AG04449 (cell line): Measurements from ENCODE around the gene EFTUD2.

Source experiments
- CTCF ChIA-PET: fragments of 350-600 bp; formaldehyde crosslinking; extraction: SDS; loops from one replicate; lab custom pipeline; 2021; ENCODE audit warnings: antibody characterized with exemption; lab: Yijun Ruan, JAX
- POLR2A ChIA-PET: fragments of 400-600, 350-600 bp; formaldehyde crosslinking; extraction: SDS; loops from one replicate; lab custom pipeline; 2020; ENCODE audit warnings: antibody characterized with exemption, inconsistent platforms; lab: Yijun Ruan, JAX
- DNase-seq: peaks from one replicate; pipeline ENCODE4 v3.0.0-alpha.2; 2010; ENCODE audit warnings: low read depth, low spot score
- H3K4me3 ChIP-seq: 2 replicates; pipeline ENCODE4 v1.5.1; 2011; ENCODE audit warnings: low read depth, mild to moderate bottlenecking, control low read depth, low read length
- TF ChIP-seq, protein P1 (sequence below): IDR thresholded peaks from one replicate; pipeline ENCODE4 v1.5.1; 2011; ENCODE audit warnings: mild to moderate bottlenecking, moderate library complexity, low read length, control low read depth, inconsistent platforms; ENCODE audit not compliant: insufficient read depth; ENCODE audit errors: missing control alignments

EFTUD2 gene

DNA sequence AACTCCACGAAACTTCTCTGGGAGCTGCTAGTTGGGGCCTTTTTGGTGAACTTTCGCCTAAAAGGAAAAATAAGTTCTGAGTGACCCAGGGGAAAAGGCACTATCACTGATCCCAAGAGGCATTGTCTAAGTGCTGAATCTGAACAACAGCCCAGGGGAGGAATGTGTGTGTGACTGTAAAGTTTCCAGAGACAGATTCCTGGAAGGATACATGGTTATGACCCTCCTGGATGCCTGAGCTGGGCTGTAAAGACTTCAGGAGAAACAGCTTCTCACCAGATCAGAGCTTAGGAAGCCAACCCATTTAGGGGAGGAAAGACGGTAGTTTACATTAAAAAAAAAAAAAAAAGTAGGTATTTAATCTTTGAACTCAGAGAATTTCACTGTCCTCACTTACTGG lies 31.4 kb downstream of the EFTUD2 start:
- CTCF ChIA-PET = interaction anchor here (0.9 to 20.0 kb wide), 10 partner anchors 8 to 268 kb away, joined by 3 to 823 read pairs (median 6); partner anchors contain the start of gene ACBD4
- no peak for DNase-seq
- H3K4me3 ChIP-seq = no peak overlapping the region
- POLR2A ChIA-PET = no interaction called here
- TF ChIP-seq, protein P1, sequence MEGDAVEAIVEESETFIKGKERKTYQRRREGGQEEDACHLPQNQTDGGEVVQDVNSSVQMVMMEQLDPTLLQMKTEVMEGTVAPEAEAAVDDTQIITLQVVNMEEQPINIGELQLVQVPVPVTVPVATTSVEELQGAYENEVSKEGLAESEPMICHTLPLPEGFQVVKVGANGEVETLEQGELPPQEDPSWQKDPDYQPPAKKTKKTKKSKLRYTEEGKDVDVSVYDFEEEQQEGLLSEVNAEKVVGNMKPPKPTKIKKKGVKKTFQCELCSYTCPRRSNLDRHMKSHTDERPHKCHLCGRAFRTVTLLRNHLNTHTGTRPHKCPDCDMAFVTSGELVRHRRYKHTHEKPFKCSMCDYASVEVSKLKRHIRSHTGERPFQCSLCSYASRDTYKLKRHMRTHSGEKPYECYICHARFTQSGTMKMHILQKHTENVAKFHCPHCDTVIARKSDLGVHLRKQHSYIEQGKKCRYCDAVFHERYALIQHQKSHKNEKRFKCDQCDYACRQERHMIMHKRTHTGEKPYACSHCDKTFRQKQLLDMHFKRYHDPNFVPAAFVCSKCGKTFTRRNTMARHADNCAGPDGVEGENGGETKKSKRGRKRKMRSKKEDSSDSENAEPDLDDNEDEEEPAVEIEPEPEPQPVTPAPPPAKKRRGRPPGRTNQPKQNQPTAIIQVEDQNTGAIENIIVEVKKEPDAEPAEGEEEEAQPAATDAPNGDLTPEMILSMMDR = no peak

DNA sequence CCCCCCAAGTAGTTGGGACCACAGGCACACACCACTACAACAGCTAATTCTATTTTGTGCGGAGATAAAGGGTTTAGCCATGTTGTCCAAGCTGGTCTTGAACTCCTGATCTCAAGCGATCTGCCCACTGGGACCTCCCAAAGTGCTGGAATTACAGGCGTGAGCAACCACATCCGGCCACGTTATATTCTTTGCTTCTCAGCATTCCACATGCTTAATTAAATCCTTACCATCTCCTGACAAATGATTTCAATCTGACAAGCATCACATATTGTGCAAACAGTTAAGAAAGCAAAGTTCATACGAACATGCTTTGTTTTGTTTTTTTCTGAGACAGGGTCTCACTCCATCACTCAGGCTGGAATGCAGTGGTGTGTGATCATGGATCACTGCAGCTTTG lies 33.3 kb downstream of the EFTUD2 start:
- DNase-seq = peak; percentile 41
- TF ChIP-seq, protein P1 = no peak
- POLR2A ChIA-PET = no interaction called here
- H3K4me3 ChIP-seq = no peak overlapping the region
- CTCF ChIA-PET = interaction anchor here (0.9 to 20.0 kb wide), 23 partner anchors 10 to 172 kb away, joined by 3 to 823 read pairs (median 8); partner anchors contain the start of genes GJC1 and HIGD1B

DNA sequence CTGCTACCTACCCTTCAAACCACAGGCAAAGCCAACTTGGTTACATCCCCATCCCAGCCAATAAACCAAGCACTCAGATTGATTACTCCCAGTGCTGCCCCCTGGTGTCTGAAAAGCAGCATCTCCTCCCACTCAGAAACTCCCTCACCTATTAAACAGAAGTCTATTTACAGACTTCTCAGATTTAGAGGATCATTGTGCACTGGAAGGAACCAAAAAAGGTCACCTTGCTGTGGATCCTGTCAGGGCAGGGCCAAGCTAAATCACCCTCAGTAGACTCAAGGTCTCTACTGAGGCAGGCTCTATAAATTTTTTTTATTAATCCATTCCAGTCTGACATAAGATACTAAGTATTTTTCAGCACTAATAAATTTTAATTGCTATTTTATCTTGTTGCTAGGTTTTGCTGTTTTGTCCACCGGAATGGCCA lies 34.0 kb downstream of the EFTUD2 start:
- CTCF ChIA-PET = interaction anchor here (0.6 to 20.0 kb wide), 44 partner anchors 10 to 332 kb away, joined by 3 to 823 read pairs (median 5); partner anchors contain the start of genes ACBD4, ADAM11, GJC1 and HIGD1B
- DNase-seq = no peak
- POLR2A ChIA-PET = no interaction called here
- TF ChIP-seq, protein P1 = peak; percentile 70
- H3K4me3 ChIP-seq = no peak overlapping the region

DNA sequence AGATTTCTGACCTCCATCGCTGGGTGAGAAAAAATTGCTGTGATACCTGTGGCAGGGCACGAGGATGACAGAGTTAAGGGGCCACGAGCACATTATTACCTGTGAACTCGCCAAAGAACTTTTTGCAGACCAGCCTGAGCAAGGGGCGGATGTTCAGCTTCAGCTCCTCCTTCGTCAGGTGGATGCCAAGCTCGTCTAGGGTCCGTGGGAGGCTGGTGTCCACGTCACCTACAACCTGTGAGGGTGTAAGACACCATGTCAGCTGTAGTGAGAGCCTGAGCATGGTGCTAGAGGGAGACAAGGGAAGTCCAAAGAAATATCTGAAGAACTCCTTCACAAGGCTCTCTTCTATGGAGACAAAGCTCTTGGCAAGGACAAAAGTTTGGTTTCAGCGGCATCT lies 34.4 kb downstream of the EFTUD2 start:
- no peak overlapping the region for H3K4me3 ChIP-seq
- ChIA-PET POLR2A (no interaction called here), CTCF (interaction anchor here (0.6 to 20.0 kb wide), 42 partner anchors 10 to 332 kb away, joined by 3 to 823 read pairs (median 5); partner anchors contain the start of genes ACBD4, ADAM11, GJC1 and HIGD1B)
- no peak for DNase-seq
- TF ChIP-seq, protein P1 = no peak

DNA sequence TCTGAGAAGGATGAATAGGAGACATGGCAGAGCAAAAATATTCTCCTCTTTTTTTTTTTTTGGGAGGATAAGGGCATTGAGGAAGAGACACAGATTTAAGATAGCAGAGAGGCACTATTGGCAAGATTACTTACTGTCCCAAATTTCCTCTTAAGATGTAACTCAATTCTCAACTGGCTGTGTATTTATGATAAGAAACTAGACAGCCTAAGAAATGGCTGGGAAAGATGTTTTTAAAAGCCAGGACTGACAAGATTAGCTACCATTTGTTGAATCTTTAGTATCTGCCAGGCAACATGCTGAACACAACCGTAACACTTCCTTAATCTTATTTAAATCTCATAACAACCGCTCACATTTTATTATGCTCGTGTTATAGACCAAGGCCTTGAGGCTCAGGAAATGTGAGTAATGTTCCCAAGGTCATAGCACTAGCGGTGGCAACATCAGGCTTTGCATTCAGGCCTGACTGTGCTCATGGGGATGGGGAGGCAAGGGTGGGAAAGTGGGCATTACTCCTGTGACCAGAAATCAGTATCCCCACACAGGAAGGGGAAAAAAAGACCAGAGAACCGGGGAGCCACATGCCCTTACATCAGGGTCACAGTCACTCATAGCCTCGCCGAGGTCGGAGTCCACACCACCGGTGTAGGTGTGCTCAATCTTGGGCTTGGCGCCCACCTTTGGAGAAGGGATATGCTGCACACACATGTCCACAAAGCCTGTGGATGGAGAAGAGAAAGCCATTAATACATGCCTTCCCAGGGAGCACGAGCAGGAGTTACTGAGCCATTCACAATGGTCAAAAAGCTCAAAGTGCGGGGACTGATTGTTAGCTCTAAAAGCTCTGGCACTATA lies 36.0 kb downstream of the EFTUD2 start:
- no peak for DNase-seq
- ChIA-PET CTCF (interaction anchor here (1.3 to 20.0 kb wide), 9 partner anchors 8 to 104 kb away, joined by 3 to 823 read pairs (median 73); partner anchors contain the start of genes ADAM11 and HIGD1B), POLR2A (no interaction called here)
- no peak overlapping the region for H3K4me3 ChIP-seq
- TF ChIP-seq, protein P1 = no peak
